ENCODE data around the gene AUNIP. TPM values are rescaled to one million over a fixed set of nuclear protein-coding genes. Genes with fewer than 3 reads are reported as not detected.
A peak's percentile ranks its signal among the peaks of the same experiment; 100 is the strongest.

Gene AUNIP
- total RNA-seq, 1 experiment from 2014 or later = 12.1 TPM

GRCh38 chr1:25795946-25796810 is 63.1 kb downstream of the AUNIP start:
- H3K9me2 ChIP-seq (ENCODE audit: insufficient read depth) = no peaks in the 10 kb centered on the region
- CTCF ChIA-PET = interaction anchor here (1.1 kb wide), 1 partner anchor 187 kb away, joined by 3 read pairs; no protein-coding TSS in a partner anchor
- H3K27me3 ChIP-seq (ENCODE audit: insufficient read depth, low read length) = no peaks in the 10 kb centered on the region
- TF ChIP-seq SP1 (IDR thresholded peaks at IDR 0.05; ENCODE audit: low read depth) = no peak
- TF ChIP-seq EGR1 (IDR thresholded peaks at IDR 0.05; ENCODE audit: low read depth) = no peak
- no peak for TF ChIP-seq ELF1 (IDR thresholded peaks at IDR 0.05; ENCODE audit: borderline replicate concordance, low read depth)
- intact Hi-C loops (cut with micrococcal nuclease) = loop anchor here (5.0 kb wide), 2 partner anchors 179 to 294 kb away; partner anchors contain the start of gene MAN1C1
- peaks cover 5 to 15% of the 10 kb centered on the region in 2 experiments; a peak in 3 of 4 replicates for H3K4me1 ChIP-seq (ENCODE audit: control insufficient read depth in 1 of 2, insufficient read depth in 2 of 2, low read length in 2 of 2)
- H3K27ac ChIP-seq (ENCODE audit: low read depth, low read length) = no peak overlapping the region
- no peaks in the 10 kb centered on the region for H3K79me2 ChIP-seq (ENCODE audit: insufficient read depth, low read length)
- no peak overlapping the region for H3K9ac ChIP-seq (ENCODE audit: low read length)
- H4K20me1 ChIP-seq (ENCODE audit: insufficient read depth) = no peaks in the 10 kb centered on the region
- DNase-seq (ENCODE audit: low read depth, low spot score) = no peak
- H3K9me3 ChIP-seq (ENCODE audit: control insufficient read depth in 1 of 2, insufficient read depth in 1 of 2, low read depth in 1 of 2, low read length in 2 of 2) = no peaks in the 10 kb centered on the region
- POLR2A ChIA-PET = no interaction called here
- RAD21 ChIA-PET (ENCODE audit: low non-redundant PET in 1 of 2, low total read pairs in 2 of 2, uncharacterized antibody in 2 of 2, unreplicated experiment in 2 of 2) = no interaction called here
- H3K4me2 ChIP-seq (ENCODE audit: low read length) = peak overlapping the region; percentile 35; the same call in 1 of the 2 replicates
- no TSS peak for BruUV-seq (replicated peaks)
- peak overlapping the region; percentile 52 for H2AFZ ChIP-seq (ENCODE audit: low read depth, low read length, poor library complexity, severe bottlenecking)
- H3K4me3 ChIP-seq (replicated peaks in 1 of 2; ENCODE audit: low read depth in 1 of 2, low read length in 2 of 2) = no peak overlapping the region
- ATAC-seq = 0 out of 2 replicates have a peak, but pooled peaks have one; percentile 2
- H3K36me3 ChIP-seq (ENCODE audit: control insufficient read depth in 1 of 2, insufficient read depth in 2 of 2, low read length in 2 of 2) = no peaks in the 10 kb centered on the region

GRCh38 chr1:25795211-25795610 is 64.0 kb downstream of the AUNIP start:
- no peaks in the 10 kb centered on the region for H3K9me3 ChIP-seq (ENCODE audit: control insufficient read depth in 1 of 2, insufficient read depth in 1 of 2, low read depth in 1 of 2, low read length in 2 of 2)
- H3K27ac ChIP-seq (ENCODE audit: low read depth, low read length) = no peak overlapping the region
- intact Hi-C loops (cut with micrococcal nuclease) = loop anchor here (5.0 kb wide), 2 partner anchors 178 to 293 kb away; partner anchors contain the start of gene MAN1C1
- H3K36me3 ChIP-seq (ENCODE audit: control insufficient read depth in 1 of 2, insufficient read depth in 2 of 2, low read length in 2 of 2) = no peaks in the 10 kb centered on the region
- H3K9me2 ChIP-seq (ENCODE audit: insufficient read depth) = no peaks in the 10 kb centered on the region
- no peak overlapping the region for H3K4me3 ChIP-seq (replicated peaks in 1 of 2; ENCODE audit: low read depth in 1 of 2, low read length in 2 of 2)
- H3K9ac ChIP-seq (ENCODE audit: low read length) = no peak overlapping the region
- BruUV-seq (replicated peaks) = no TSS peak
- ChIA-PET POLR2A (no interaction called here), CTCF (interaction anchor here (1.2 kb wide), 1 partner anchor 15 kb away, joined by 3 read pairs; no protein-coding TSS in a partner anchor), RAD21 (ENCODE audit: low non-redundant PET in 1 of 2, low total read pairs in 2 of 2, uncharacterized antibody in 2 of 2, unreplicated experiment in 2 of 2) (no interaction called here)
- TF ChIP-seq ZFX (IDR thresholded peaks at IDR 0.05) (no peak), CEBPB (IDR thresholded peaks at IDR 0.05; ENCODE audit: low read depth) (no peak), RAD21 (IDR thresholded peaks at IDR 0.05; ENCODE audit: low read depth) (no peak)
- no peak overlapping the region for H2AFZ ChIP-seq (ENCODE audit: low read depth, low read length, poor library complexity, severe bottlenecking)
- peaks cover 3 to 8% of the 10 kb centered on the region in 2 experiments; a peak in 2 of 4 replicates for H3K4me1 ChIP-seq (ENCODE audit: control insufficient read depth in 1 of 2, insufficient read depth in 2 of 2, low read length in 2 of 2)
- H3K27me3 ChIP-seq (ENCODE audit: insufficient read depth, low read length) = no peaks in the 10 kb centered on the region
- no peak overlapping the region for H3K4me2 ChIP-seq (ENCODE audit: low read length)
- no peak for ATAC-seq
- H4K20me1 ChIP-seq (ENCODE audit: insufficient read depth) = no peaks in the 10 kb centered on the region
- no peaks in the 10 kb centered on the region for H3K79me2 ChIP-seq (ENCODE audit: insufficient read depth, low read length)
- DNase-seq (ENCODE audit: low read depth, low spot score) = no peak

Data from HCT116 (cell line).